ENCODE results near the gene CCDC9B. TPM values are rescaled to one million over a fixed set of nuclear protein-coding genes. Genes with fewer than 3 reads are reported as not detected.

The CCDC9B gene
- total RNA-seq, 1 donor from 2014 or later: 13.6 TPM

DNA sequence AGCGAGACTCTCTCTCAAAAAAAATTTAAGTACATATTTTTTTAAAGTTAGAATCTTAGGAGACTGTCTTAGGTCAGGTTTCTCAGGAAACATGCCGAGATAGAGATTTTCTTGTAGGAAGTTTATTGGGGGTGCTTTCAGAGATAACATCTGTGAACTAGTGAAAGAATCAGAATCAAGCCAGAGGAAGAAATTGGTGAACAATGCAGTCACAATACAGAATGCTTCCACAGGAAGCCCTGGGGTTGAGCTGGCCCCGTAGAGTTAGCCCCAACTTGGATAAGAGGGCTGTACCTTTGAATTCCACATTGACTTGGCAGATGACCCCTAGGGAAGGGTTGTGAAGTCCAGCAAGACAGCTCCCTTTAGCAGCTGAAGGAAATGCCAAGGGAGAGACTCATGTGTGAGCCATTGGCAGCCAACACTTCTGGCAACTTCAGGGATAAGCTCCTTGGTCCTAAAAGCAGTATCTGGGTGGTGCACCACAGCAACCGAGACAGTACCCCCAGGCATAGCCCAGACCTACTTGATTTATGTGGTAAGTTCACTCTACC, 25.9 kb downstream of the CCDC9B start:
- no peak overlapping the region for H3K4me3 ChIP-seq (ENCODE audit: low read depth, low read length)
- no peaks in the 10 kb centered on the region for H3K36me3 ChIP-seq (ENCODE audit: control insufficient read depth, insufficient read depth, low read length)
- DNase-seq (ENCODE audit: low read depth): no peak
- TF ChIP-seq, protein P1, sequence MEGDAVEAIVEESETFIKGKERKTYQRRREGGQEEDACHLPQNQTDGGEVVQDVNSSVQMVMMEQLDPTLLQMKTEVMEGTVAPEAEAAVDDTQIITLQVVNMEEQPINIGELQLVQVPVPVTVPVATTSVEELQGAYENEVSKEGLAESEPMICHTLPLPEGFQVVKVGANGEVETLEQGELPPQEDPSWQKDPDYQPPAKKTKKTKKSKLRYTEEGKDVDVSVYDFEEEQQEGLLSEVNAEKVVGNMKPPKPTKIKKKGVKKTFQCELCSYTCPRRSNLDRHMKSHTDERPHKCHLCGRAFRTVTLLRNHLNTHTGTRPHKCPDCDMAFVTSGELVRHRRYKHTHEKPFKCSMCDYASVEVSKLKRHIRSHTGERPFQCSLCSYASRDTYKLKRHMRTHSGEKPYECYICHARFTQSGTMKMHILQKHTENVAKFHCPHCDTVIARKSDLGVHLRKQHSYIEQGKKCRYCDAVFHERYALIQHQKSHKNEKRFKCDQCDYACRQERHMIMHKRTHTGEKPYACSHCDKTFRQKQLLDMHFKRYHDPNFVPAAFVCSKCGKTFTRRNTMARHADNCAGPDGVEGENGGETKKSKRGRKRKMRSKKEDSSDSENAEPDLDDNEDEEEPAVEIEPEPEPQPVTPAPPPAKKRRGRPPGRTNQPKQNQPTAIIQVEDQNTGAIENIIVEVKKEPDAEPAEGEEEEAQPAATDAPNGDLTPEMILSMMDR (IDR thresholded peaks at IDR 0.05; ENCODE audit: insufficient read depth, low read length, poor library complexity, severe bottlenecking): no peak
- H3K27me3 ChIP-seq (ENCODE audit: control insufficient read depth, insufficient read depth, low read length): peaks cover 23% of the 10 kb centered on the region

DNA sequence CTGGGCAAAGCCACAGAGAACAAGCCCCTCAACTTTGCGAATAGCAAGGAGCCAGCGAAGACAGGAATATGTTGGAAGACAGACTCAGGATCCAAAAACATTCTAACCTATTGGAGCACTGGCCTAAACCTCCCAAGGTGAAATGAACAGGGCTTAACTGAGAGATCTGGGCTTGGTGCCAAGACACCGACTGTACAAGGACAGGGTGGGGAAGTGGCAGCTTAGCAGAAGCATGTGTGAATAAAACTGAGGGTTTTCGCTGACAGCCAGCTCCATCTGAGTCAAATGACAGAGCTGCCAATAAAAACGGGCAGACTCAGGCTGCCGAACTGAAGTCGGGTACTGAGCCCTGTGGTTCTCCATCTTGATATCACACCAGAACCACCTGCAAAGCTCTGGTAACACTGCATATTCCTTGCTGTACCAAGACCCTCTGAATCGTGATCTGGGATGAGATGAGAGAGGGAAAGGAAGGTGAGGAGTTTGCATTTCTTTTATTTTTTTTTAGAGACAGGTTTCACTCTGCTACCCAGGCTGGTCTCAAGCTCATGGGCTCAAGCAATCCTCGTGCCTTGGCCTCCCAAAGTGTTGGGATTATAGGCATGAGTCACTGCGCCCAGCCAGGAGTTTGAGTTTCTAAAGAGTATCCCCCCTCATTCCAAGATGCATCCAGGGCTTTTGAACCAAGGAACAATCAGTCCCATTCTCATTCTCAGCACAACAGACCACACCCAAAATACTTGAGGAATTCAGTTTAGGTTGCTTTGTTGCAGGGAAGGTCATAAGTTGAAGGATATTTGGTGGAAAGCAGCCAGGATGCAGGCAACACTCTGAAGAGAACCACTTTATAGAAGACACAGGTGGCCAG, 27.0 kb downstream of the CCDC9B start:
- peaks cover 23% of the 10 kb centered on the region for H3K27me3 ChIP-seq (ENCODE audit: control insufficient read depth, insufficient read depth, low read length)
- no peak overlapping the region for H3K4me3 ChIP-seq (ENCODE audit: low read depth, low read length)
- TF ChIP-seq, protein P1 (IDR thresholded peaks at IDR 0.05; ENCODE audit: insufficient read depth, low read length, poor library complexity, severe bottlenecking): no peak
- no peak for DNase-seq (ENCODE audit: low read depth)
- no peaks in the 10 kb centered on the region for H3K36me3 ChIP-seq (ENCODE audit: control insufficient read depth, insufficient read depth, low read length)

GRCh38 chr15:40312370-40313158, 28.2 kb downstream of the CCDC9B start:
- Histone ChIP-seq H3K4me3 (ENCODE audit: low read depth, low read length) (no peak overlapping the region), H3K36me3 (ENCODE audit: control insufficient read depth, insufficient read depth, low read length) (no peaks in the 10 kb centered on the region), H3K27me3 (ENCODE audit: control insufficient read depth, insufficient read depth, low read length) (peaks cover 23% of the 10 kb centered on the region)
- TF ChIP-seq, protein P1 (IDR thresholded peaks at IDR 0.05; ENCODE audit: insufficient read depth, low read length, poor library complexity, severe bottlenecking): no peak
- no peak for DNase-seq (ENCODE audit: low read depth)

- no peaks in the 10 kb centered on the region for H3K36me3 ChIP-seq (ENCODE audit: control insufficient read depth, insufficient read depth, low read length)
- TF ChIP-seq, protein P1 (IDR thresholded peaks at IDR 0.05; ENCODE audit: insufficient read depth, low read length, poor library complexity, severe bottlenecking): no peak
- no peak for DNase-seq (ENCODE audit: low read depth)
- H3K4me3 ChIP-seq (ENCODE audit: low read depth, low read length): no peak overlapping the region
- H3K27me3 ChIP-seq (ENCODE audit: control insufficient read depth, insufficient read depth, low read length): peaks cover 29% of the 10 kb centered on the region
Observed at GRCh38 chr15:40310993-40311392, 29.7 kb downstream of the CCDC9B start.

DNA sequence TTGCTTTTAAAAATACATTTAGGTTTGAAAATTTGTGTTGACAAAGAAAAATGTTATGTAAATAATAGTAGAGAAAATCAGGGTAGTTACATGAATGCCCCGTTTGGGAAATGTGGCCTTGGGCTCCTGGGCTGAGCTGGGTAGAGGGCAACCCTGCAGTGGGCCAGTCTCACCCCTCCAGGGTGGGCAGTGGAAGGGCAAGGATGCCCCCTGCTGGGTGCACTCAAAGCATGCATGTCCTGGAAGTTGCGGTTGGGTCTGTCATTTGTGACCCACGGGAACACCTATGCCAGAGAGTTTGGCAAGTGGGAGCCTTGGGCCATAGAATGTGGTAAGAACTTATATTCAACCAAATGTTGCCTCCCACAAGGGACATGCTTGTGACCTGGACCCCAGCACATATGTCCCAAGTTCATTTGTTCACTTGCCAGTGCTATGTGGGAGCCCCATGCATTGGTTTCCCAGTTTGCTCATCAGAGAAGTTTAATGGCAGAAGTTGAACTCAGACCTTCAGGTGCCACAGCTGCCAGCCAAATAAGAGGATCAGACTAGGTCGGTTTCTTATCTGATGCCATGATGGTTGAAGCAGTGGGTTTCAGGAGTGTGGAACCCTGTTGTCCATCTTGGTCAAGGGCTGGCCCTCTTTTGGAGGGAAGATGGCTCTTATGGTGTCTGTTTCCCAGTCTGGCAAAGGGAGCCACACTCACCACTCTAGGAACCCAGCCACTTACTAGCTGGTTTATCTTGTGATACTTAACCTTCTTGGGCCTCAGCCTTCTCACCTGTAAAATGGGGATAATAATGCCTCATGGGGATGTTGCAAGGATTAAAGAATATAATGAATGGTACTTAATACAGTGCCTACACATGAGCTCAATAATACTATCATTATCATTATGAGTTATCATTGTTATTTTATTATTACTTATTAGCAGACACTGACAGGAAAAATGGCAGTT, 30.5 kb downstream of the CCDC9B start:
- Histone ChIP-seq H3K36me3 (ENCODE audit: control insufficient read depth, insufficient read depth, low read length) (no peaks in the 10 kb centered on the region), H3K4me3 (ENCODE audit: low read depth, low read length) (no peak overlapping the region), H3K27me3 (ENCODE audit: control insufficient read depth, insufficient read depth, low read length) (peaks cover 30% of the 10 kb centered on the region)
- DNase-seq (ENCODE audit: low read depth): no peak
- TF ChIP-seq, protein P1 (IDR thresholded peaks at IDR 0.05; ENCODE audit: insufficient read depth, low read length, poor library complexity, severe bottlenecking): peak; percentile 86

All from kidney epithelial cell (primary cell).